Endothelial cell of umbilical vein (primary cell): ENCODE data around the gene MFGE8. TPM values are rescaled to one million over a fixed set of nuclear protein-coding genes. Genes with fewer than 3 reads are reported as not detected.

ENCODE experiments used
- BruUV-seq: library from RNA; stranded (reverse); fragments of 400-500 nt; replicated peaks from 2 replicates; lab custom pipeline; 2021; lab: Mats Ljungman, UMichigan
- CTCF ChIA-PET: fragments of 300-600, 350-600 bp; sonication (Branson Sonifier 250); formaldehyde crosslinking; loops from one replicate; lab custom pipeline; 2021; ENCODE audit warnings: antibody characterized with exemption, inconsistent platforms; lab: Charles Lee
- POLR2A ChIA-PET: fragments of 300-600, 350-600 bp; sonication (Branson Sonifier 250); formaldehyde crosslinking; loops from one replicate; lab custom pipeline; 2021; ENCODE audit warnings: antibody characterized with exemption, inconsistent platforms; lab: Charles Lee
- DNase-seq: peaks from one replicate; pipeline ENCODE4 v3.0.0-alpha.2; 2011; ENCODE audit warnings: low read depth, low spot score
- FAIRE-seq: peaks from 2 replicates; lab custom pipeline; 2011; peaks lifted over from hg19 to GRCh38; lab: Jason Lieb, UNC
- H2AFZ ChIP-seq: 2 replicates; pipeline ENCODE4 v1.6.0; 2012; ENCODE audit warnings: low read depth, low read length, control low read depth, inconsistent platforms
- H3K27ac ChIP-seq: 2 replicates; pipeline ENCODE4 v1.5.1; 2011; ENCODE audit warnings: low read depth, mild to moderate bottlenecking, control low read depth, low read length, moderate library complexity; ENCODE audit not compliant: insufficient read depth
- H3K27me3 ChIP-seq, 2 experiments: 2 replicates each; pipeline versions ENCODE4 v1.6.0 to v1.6.1; 2011; ENCODE audit warnings: low read length in 2 of 2, mixed read lengths in 1 of 2; ENCODE audit not compliant: control insufficient read depth in 2 of 2, insufficient read depth in 2 of 2
- H3K36me3 ChIP-seq, 2 experiments: 2 replicates in 1 of 2; 3 replicates in 1 of 2; pipeline ENCODE4 v1.5.1; 2011; ENCODE audit warnings: low read length in 2 of 2, mild to moderate bottlenecking in 1 of 2, moderate library complexity in 1 of 2; ENCODE audit not compliant: control insufficient read depth in 2 of 2, insufficient read depth in 2 of 2; ENCODE audit errors: extremely low read depth in 1 of 2
- H3K4me1 ChIP-seq: 3 replicates; pipeline ENCODE4 v1.5.1; 2011; ENCODE audit warnings: mild to moderate bottlenecking, low read length; ENCODE audit not compliant: control insufficient read depth, insufficient read depth; ENCODE audit errors: extremely low read depth
- H3K4me2 ChIP-seq: 2 replicates; pipeline ENCODE4 v1.6.1; 2011; ENCODE audit warnings: low read length, control low read depth, mixed read lengths; ENCODE audit not compliant: insufficient read depth
- H3K4me3 ChIP-seq, 3 experiments: fragments of 200-600 bp in 1 of 3; sonication (generic), shearing (Covaris generic) in 1 of 3; replicated peaks in 1 of 3; 2 replicates each; pipeline ENCODE4 v1.5.1; 2011 to 2016; ENCODE audit warnings: control low read depth in 3 of 3, low read length in 3 of 3, mild to moderate bottlenecking in 2 of 3, inconsistent platforms in 1 of 3, low read depth in 1 of 3, moderate library complexity in 1 of 3; ENCODE audit not compliant: insufficient read depth in 1 of 3
- H3K79me2 ChIP-seq: 2 replicates; pipeline ENCODE4 v1.6.0; 2012; ENCODE audit warnings: low read length, inconsistent platforms; ENCODE audit not compliant: control insufficient read depth, insufficient read depth
- H3K9ac ChIP-seq: replicated peaks from 2 replicates; pipeline ENCODE3; 2011; ENCODE audit warnings: low read length, control low read depth; ENCODE audit not compliant: insufficient read depth; ENCODE audit errors: extremely low read depth
- H3K9me1 ChIP-seq: replicated peaks from 3 replicates; pipeline ENCODE4 v1.6.0; 2011; ENCODE audit warnings: mild to moderate bottlenecking, low read length; ENCODE audit not compliant: control insufficient read depth, insufficient read depth; ENCODE audit errors: extremely low read depth
- H3K9me3 ChIP-seq: replicated peaks from 2 replicates; pipeline ENCODE4 v1.5.1; 2012; ENCODE audit warnings: low read length, inconsistent platforms; ENCODE audit not compliant: control insufficient read depth, insufficient read depth
- H4K20me1 ChIP-seq: replicated peaks from 2 replicates; pipeline ENCODE3; 2011; ENCODE audit warnings: mild to moderate bottlenecking, low read length; ENCODE audit not compliant: control insufficient read depth, insufficient read depth; ENCODE audit errors: extremely low read depth
- CTCF ChIP-seq, 2 donors: IDR thresholded peaks; 1 replicate in 1 of 2; 2 replicates in 1 of 2; pipeline ENCODE4 v1.5.1; 2011; ENCODE audit warnings: low read length in 2 of 2, mild to moderate bottlenecking in 2 of 2, moderate library complexity in 2 of 2, control low read depth in 1 of 2, inconsistent platforms in 1 of 2, low read depth in 1 of 2; ENCODE audit not compliant: insufficient read depth in 1 of 2; ENCODE audit errors: extremely low read depth in 1 of 2
- EZH2 ChIP-seq: IDR thresholded peaks from 2 replicates; pipeline ENCODE4 v1.6.1; 2012; ENCODE audit warnings: borderline replicate concordance, low read depth, mild to moderate bottlenecking, moderate library complexity, low read length, inconsistent platforms; ENCODE audit not compliant: severe bottlenecking
- JUN ChIP-seq: IDR thresholded peaks from 2 replicates; pipeline ENCODE4 v1.6.1; 2011; ENCODE audit warnings: borderline replicate concordance, low read depth; ENCODE audit not compliant: insufficient read length, insufficient read depth
- MAX ChIP-seq: IDR thresholded peaks from 2 replicates; pipeline ENCODE4 v1.6.1; 2011; ENCODE audit not compliant: insufficient read depth, insufficient read length
- POLR2A ChIP-seq: IDR thresholded peaks from 2 replicates; pipeline ENCODE4 v1.6.1; 2012; ENCODE audit warnings: low read depth, mild to moderate bottlenecking, control low read depth, low read length
- dilution Hi-C: fragments of 300-500 bp; cut with MboI; formaldehyde crosslinking; loops from one replicate; pipeline ENCODE4 v1.15.0; 2019; ENCODE audit warnings: low sequenced_read_pairs; ENCODE audit not compliant: extremely low pct_ligation_motif_present
- intact Hi-C: fragments of 100-400 bp; cut with micrococcal nuclease; formaldehyde crosslinking; loops from one replicate; pipeline ENCODE4 v1.10.0; 2022
- polyA plus RNA-seq, 4 experiments: library from polyadenylated mRNA; depleted of rRNA in 3 of 4; stranded (reverse) in 3 of 4; unstranded in 1 of 4; fragments of >200 nt; gene quantifications; 2 replicates each; pipeline versions ENCODE4 v1.2.1 to v1.2.3, GENCODE V29; 2011 to 2012; ENCODE audit warnings: missing spikeins in 1 of 4
- total RNA-seq: library from RNA; stranded (reverse); gene quantifications from 2 replicates; pipeline ENCODE4 v1.2.3, GENCODE V29; 2021

Gene MFGE8
- total and polyA plus RNA-seq, 2 donors (not counting 3 experiments of a cell fraction or from before 2014, with no cell fraction given) = 108 to 117 TPM

- H3K9me3 ChIP-seq = no peaks in the 10 kb centered on the region
- no peak overlapping the region for H3K9ac ChIP-seq
- no peaks in the 10 kb centered on the region for H3K36me3 ChIP-seq
- H3K4me2 ChIP-seq = no peak overlapping the region
- H3K4me3 ChIP-seq = no peak overlapping the region
- ChIA-PET CTCF (interaction anchor here (1.0 to 1.5 kb wide), 2 partner anchors 13 to 35 kb away, joined by 3 to 4 read pairs; no protein-coding TSS in a partner anchor), POLR2A (no interaction called here)
- intact Hi-C loops (no loop called here), dilution Hi-C loops (no loop called here)
- DNase-seq (no peak), FAIRE-seq (no peak)
- no TSS peak for BruUV-seq
- H2AFZ ChIP-seq = no peak overlapping the region
- no peaks in the 10 kb centered on the region for H3K27me3 ChIP-seq
- no peaks in the 10 kb centered on the region for H3K4me1 ChIP-seq
- no peak for TF ChIP-seq CTCF (IDR thresholded peaks at IDR 0.05; ENCODE audit: extremely low read depth in 1 of 2, insufficient read depth in 1 of 2, low read depth in 1 of 2, low read length in 2 of 2)
- TF ChIP-seq JUN = no peak
- TF ChIP-seq POLR2A = no peak
- no peak for TF ChIP-seq MAX
- TF ChIP-seq EZH2 = no peak
- H4K20me1 ChIP-seq = no peaks in the 10 kb centered on the region
- H3K27ac ChIP-seq = no peak overlapping the region
- no peaks in the 10 kb centered on the region for H3K9me1 ChIP-seq
- no peaks in the 10 kb centered on the region for H3K79me2 ChIP-seq
Measured at GRCh38 chr15:88939486-88939806, 26.3 kb upstream of the MFGE8 start.
